ENCODE data around the gene PSMB9.

- no peak for TF ChIP-seq CTCF (IDR thresholded peaks at IDR 0.05)
- no peak for TF ChIP-seq EZH2 (IDR thresholded peaks at IDR 0.05; ENCODE audit: borderline replicate concordance, insufficient read depth, low read depth, low read length, poor library complexity, severe bottlenecking)
Observed at GRCh38 chr6:32862725-32863124, 8.7 kb downstream of the PSMB9 start.
